HG03280 (cell line): Measurements from ENCODE around the gene VIPR1.

Experiments
- ATAC-seq: cut with Tn5 transposase; IDR thresholded peaks from one replicate; pipeline ENCODE4 v1.9.1; 2021; ENCODE audit warnings: mild to moderate bottlenecking, moderate library complexity; ENCODE audit not compliant: unreplicated experiment

Gene VIPR1

GRCh38 chr3:42509111-42509510 is 6.7 kb downstream of the VIPR1 start:
- ATAC-seq: no peak

- no peak for ATAC-seq
Observed at GRCh38 chr3:42510325-42510724, 7.9 kb downstream of the VIPR1 start.

- no peak for ATAC-seq
Observed at GRCh38 chr3:42511201-42511600, 8.8 kb downstream of the VIPR1 start.

DNA sequence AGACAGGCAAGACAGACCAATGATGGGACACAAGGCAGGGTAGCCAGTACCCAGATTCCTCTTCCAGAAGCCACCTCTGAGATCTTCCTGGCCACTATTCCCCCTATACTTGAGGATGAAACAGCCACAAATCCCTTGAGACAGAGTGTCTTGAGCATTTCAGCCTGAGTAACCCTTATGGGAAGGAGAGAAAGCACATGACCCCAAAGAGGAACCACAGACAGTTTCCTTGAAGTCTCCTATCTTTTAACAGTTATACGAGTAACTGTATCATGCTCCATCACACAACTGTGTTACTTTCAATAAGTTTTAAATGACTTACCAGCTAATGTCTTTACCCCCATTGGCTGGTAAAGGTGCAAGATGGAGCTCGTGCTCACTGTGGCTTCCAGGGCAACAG is 9.3 kb downstream of the VIPR1 start:
- no peak for ATAC-seq

DNA sequence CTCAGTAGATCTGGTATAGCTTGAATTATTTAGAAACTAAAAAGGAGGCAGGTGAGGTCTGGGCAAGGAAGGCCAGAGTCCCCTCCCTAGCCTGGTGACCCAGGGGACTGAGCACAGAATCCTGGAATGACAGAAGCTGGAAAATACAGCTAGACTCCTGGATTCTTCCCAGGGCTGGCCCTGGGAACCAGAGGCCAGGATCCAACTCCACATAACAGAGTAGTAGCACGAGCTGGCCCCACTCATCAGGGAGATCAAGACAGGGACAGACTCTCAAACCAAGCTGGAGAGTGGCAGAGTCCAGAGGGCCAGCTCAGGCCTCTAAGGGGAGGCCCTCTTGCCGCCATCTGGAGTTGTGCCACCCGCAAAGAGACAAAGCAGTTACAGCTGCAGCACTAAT is 10.7 kb downstream of the VIPR1 start:
- no peak for ATAC-seq

GRCh38 chr3:42513521-42513920 is 11.1 kb downstream of the VIPR1 start:
- no peak for ATAC-seq

DNA sequence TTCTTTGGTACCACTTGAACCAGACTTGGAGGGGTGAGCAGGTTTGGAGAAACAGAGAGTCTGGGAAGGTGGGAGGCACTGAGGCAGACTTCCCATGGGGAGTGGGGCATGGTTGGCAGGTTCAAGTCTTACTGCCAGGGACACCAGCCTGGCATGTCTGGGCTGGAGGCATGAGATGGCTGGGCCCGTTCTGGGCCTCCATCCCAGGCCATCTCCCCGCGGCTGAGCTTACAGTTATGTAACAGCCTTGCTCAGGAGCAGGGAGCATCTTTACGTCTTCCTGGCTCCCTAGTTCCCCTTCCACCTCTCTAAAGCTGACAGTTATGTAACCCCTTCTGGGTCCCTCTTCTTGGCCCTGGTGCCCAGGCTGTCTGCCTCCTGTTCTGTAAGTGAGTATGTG is 12.4 kb downstream of the VIPR1 start:
- no peak for ATAC-seq

GRCh38 chr3:42515391-42515916 is 13.0 kb downstream of the VIPR1 start:
- no peak for ATAC-seq

GRCh38 chr3:42515976-42516375 is 13.5 kb downstream of the VIPR1 start:
- no peak for ATAC-seq

DNA sequence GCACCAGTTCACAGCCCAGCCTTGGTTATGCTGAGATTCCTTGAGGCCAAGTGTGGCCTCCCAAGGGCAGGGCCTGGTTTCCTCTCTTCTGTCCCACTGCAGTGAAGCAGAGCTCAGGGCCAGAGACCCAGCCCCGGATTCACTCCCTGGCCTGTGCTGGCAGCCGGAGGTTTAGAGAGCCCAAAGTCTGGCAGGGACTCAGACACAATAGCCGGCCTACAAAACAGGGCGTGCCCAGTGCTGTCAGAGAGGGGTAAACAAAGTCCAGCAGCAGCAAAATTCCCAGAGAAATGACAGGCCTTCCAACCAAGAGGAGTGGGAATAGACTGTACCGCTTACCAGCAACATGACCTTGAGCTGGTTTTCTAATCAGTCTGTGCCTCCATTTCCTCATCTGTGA is 14.0 kb downstream of the VIPR1 start:
- no peak for ATAC-seq

DNA sequence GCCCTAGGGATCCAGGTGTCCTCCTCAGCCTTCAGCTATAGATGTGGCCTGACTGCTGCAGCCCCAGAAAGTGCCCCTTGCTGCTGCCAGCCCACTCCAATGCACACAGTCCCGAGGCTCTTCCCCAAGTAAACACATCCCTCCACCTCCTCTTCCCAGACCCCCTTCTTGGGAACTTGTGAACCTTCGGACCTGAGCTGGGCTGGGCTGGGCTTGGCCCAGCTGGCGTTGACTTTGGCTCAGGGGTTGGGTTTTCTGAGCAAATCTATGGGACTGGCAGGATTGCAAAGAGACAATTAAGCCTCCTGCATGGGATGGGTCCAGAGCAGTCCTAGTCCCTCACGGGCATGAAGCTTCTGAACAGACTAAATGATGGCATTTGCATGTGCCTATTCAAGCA is 14.7 kb downstream of the VIPR1 start:
- no peak for ATAC-seq

- ATAC-seq: no peak
Observed at GRCh38 chr3:42518800-42519567, 16.5 kb downstream of the VIPR1 start.

DNA sequence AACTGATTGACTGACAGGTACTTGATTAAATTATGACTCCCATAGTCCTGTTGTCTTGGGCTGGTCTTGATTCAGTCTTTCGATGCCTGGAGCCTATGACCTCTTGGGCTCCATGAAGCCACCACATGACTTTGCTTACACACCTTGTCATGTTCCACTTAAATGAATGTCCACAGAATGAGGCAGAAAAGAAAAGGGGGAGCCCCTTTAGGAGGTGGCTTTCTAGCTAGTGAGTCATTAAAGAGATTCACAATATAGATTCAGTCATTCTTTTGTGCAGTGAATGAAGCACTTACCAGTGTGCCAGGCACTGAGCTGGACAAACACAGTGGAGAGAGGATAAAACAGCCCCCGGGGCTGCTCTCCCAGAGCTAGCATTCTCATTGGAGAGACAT is 17.1 kb downstream of the VIPR1 start:
- no peak for ATAC-seq

- no peak for ATAC-seq
Observed at GRCh38 chr3:42520336-42520735, 17.9 kb downstream of the VIPR1 start.

DNA sequence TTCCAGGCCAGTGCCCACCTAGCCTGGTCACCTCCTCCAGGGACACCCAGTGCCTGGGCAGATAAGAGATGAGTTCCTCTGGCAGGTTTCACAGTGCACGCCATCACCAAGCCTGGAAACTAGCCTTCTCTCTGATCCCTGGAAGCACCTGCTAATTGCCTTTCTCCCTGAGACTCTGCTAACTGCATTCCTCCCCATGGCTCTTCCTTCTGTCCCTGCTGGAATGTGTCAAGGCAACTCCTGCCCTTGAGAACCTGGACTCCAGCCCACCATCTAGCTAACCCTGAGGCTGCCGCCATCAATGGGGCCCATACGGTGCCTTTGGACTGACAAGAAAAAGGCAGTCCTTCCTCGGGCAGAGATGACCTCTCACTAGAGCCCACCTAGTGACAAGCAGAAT is 18.5 kb downstream of the VIPR1 start:
- ATAC-seq: no peak

GRCh38 chr3:42524751-42525150 is 22.3 kb downstream of the VIPR1 start:
- no peak for ATAC-seq

DNA sequence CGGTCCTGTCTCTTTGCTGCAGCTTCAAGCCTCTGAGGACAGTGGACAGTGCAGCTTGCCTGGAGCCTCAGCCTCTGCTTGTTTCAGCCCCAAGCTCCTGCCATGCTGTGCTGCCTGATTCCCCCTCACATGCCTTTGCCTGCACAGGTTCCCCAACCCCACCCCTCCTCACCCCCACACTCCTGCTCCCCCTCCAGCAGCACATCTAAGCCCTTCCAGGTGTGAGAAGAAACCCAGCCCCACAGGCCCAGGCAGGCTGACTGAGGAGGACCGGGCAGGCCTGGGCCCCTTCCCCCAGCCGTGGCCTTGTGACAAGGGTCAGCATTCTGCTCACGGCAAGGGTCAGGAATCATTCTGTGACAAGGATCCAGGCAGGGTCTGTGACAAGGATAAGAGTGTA is 22.8 kb downstream of the VIPR1 start:
- ATAC-seq: no peak

DNA sequence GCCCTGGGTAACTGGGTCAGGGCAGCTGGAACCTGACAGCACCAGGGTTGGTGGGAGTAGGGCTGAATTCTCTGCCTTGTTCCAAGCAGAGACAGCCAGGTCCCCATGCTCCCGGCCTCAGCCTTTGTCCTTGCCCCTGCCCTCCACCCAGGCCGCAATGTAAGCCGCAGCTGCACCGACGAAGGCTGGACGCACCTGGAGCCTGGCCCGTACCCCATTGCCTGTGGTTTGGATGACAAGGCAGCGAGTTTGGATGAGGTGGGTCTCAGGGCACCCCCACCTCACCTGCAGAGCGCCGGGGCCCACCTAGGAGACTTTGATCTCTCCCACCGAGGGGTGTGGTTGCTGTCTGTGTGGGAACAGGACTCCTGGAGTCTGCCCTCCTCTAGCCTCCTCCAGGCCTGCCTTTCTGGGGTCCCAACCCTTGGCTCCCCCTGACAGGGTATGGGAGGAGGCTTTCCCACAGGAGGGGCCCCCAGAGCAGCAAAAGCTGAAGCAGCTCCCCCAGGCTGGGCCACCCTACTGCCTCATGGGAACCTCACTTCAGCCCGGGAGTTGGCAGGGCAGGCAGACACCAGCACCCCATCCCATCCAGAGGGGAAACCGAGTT is 23.4 kb downstream of the VIPR1 start:
- ATAC-seq: no peak

DNA sequence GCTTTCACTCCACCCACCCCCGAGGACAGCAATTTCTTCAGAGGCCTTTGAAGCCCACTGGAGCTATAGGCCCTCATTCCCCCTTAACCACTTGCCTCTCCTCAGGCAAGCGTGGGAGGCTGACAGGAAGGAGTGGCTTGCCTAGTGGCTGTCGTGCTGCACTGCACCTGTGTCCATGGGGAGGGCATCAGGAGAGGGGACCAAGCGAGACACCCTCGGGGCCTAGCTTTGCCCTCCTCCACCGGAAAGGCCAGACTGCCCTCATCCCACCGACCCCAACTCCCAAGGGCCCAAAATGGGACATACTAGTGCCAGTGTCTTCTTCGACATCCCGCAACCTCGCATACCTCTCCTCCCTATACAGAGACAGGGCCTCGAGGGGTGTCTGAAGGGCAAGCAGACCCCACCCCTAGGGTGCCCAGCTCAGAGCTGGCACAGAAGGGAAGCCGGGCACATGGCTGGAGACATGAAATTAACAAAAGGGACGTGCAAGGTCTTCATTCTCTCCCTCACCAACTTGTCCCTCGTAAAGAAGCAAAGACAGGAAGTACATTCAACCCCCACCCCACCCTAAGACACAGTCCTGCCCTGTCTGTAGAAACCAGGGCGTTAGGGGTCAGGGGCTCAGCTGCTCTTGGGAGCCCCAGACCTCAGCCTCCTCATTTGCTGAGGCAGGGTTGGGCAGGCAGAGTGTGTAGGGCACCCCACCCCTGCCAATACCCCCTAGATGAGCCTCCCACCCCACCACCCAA is 24.3 kb downstream of the VIPR1 start:
- no peak for ATAC-seq

DNA sequence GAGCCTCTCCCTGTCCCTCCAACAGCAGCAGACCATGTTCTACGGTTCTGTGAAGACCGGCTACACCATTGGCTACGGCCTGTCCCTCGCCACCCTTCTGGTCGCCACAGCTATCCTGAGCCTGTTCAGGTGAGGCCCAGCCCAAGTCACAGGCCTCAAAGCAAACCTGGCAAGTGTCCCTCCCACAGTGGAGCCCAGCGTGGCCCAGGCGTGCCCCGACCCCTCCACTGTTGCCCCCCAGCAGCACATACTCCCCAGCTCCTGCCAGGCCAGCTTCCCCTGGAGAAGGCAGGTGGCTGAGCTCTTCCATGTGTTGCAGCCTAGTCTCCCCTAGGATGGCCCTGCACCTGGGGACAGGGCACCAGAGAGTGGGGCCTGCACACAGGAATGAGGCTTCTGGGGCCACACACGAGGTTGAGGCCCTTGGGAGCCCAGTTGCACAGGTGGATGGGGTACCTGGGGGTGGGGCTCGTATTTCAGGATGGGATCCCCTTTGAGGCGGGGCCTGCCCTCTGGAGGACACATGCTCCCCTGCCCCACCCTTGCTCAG is 25.0 kb downstream of the VIPR1 start:
- ATAC-seq: no peak

GRCh38 chr3:42529468-42529867 is 27.0 kb downstream of the VIPR1 start:
- no peak for ATAC-seq

- no peak for ATAC-seq
Observed at GRCh38 chr3:42530073-42530472, 27.6 kb downstream of the VIPR1 start.
